Smooth muscle cell (in vitro differentiated cells): ENCODE measurements around the gene EFEMP2. TPM values are rescaled to one million over a fixed set of nuclear protein-coding genes. Genes with fewer than 3 reads are reported as not detected.

Experiments
- DNase-seq: peaks from one replicate; lab custom pipeline; 2025; ENCODE audit not compliant: unreplicated experiment; lab: John Stamatoyannopoulos, UW
- H2AFZ ChIP-seq: fragments of 200-600 bp; sonication (generic); 2 replicates; pipeline ENCODE4 v1.6.0; 2016; ENCODE audit warnings: antibody characterized with exemption, low read depth, mild to moderate bottlenecking
- H3F3A ChIP-seq: fragments of 200-600 bp; sonication (generic); 2 replicates; pipeline ENCODE4 v1.6.0; 2017; ENCODE audit warnings: antibody characterized with exemption, low read depth
- H3K27ac ChIP-seq: fragments of 200-600 bp; sonication (generic); 2 replicates; pipeline ENCODE4 v1.5.1; 2016; ENCODE audit warnings: low read depth, mild to moderate bottlenecking
- H3K27me3 ChIP-seq: fragments of 200-600 bp; sonication (generic); 2 replicates; pipeline ENCODE4 v1.6.1; 2016; ENCODE audit warnings: low read depth, mild to moderate bottlenecking
- H3K36me3 ChIP-seq: fragments of 200-600 bp; sonication (generic); 2 replicates; pipeline ENCODE4 v1.5.1; 2016; ENCODE audit warnings: low read depth
- H3K4me1 ChIP-seq: fragments of 200-600 bp; sonication (generic); 2 replicates; pipeline ENCODE4 v1.5.1; 2016; ENCODE audit warnings: low read depth
- H3K4me2 ChIP-seq: fragments of 200-600 bp; sonication (generic); 2 replicates; pipeline ENCODE4 v1.6.0; 2016; ENCODE audit warnings: mild to moderate bottlenecking
- H3K4me3 ChIP-seq: fragments of 200-600 bp; sonication (generic); 2 replicates; pipeline ENCODE4 v1.5.1; 2016; ENCODE audit warnings: mild to moderate bottlenecking
- H3K79me2 ChIP-seq: fragments of 200-600 bp; sonication (generic); 2 replicates; pipeline ENCODE4 v1.6.0; 2016; ENCODE audit warnings: low read depth, mild to moderate bottlenecking
- H3K9ac ChIP-seq: fragments of 200-600 bp; sonication (generic); 2 replicates; pipeline ENCODE4 v1.6.0; 2016; ENCODE audit warnings: low read depth
- H3K9me3 ChIP-seq: fragments of 200-600 bp; sonication (generic); replicated peaks from 2 replicates; pipeline ENCODE4 v1.5.1; 2016; ENCODE audit warnings: low read depth
- H4K20me1 ChIP-seq: fragments of 200-600 bp; sonication (generic); 2 replicates; pipeline ENCODE4 v1.6.0; 2016; ENCODE audit warnings: low read depth
- WGBS: methylation state at CpG from one replicate; pipeline ENCODE4 v1.1.7; 2016; ENCODE audit warnings: low lambda C conversion rate; 5-methylcytosine and 5-hydroxymethylcytosine counted together
- polyA plus RNA-seq: library from polyadenylated mRNA; unstranded; fragments of >200 nt; fragmentation: Nextera tagmentation; extraction: Ambion mirVana; gene quantifications from 2 replicates; pipeline ENCODE4 v1.2.1, GENCODE V29; 2016
- total RNA-seq: library from RNA; depleted of rRNA; stranded (reverse); fragments of >200 nt; gene quantifications from 2 replicates; pipeline ENCODE4 v1.2.3, GENCODE V29; 2014
- TF ChIP-seq, protein P1 (sequence below): fragments of 200-600 bp; sonication (generic); IDR thresholded peaks from 2 replicates; pipeline ENCODE4 v1.5.1; 2017; ENCODE audit warnings: borderline replicate concordance, mild to moderate bottlenecking, antibody characterized with exemption; ENCODE audit not compliant: insufficient read depth, poor library complexity, severe bottlenecking

The EFEMP2 gene
- total and polyA plus RNA-seq, 2 experiments from 2014 or later = 99.7 to 362 TPM

DNA sequence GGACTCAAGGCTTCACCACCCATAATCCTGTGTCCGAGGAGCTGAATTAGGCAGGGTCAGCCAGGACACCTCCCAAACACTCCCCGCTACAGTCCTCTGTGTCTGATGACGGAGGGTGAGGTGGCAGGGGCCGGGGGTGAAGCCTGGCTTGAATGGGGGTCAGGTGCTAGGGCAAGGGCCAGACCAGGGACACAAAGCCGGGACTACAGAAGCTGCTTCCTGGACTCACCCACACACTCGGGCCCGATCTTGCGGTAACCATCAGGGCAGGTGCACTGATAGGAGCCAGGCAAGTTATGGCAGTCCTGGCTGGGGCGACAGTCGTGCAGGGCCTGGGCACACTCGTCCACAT is 2.3 kb downstream of the EFEMP2 start:
- no peak overlapping the region for H3K9ac ChIP-seq
- H3K4me3 ChIP-seq = no peak overlapping the region
- H4K20me1 ChIP-seq = peaks cover 29% of the 10 kb centered on the region
- no peak overlapping the region for H2AFZ ChIP-seq
- H3K27me3 ChIP-seq = no peaks in the 10 kb centered on the region
- WGBS = 94% methylated on average over 11 of the region's 11 CpGs
- H3K9me3 ChIP-seq = no peaks in the 10 kb centered on the region
- H3K36me3 ChIP-seq = no peaks in the 10 kb centered on the region
- no peaks in the 10 kb centered on the region for H3K79me2 ChIP-seq
- H3F3A ChIP-seq = peaks cover 34% of the 10 kb centered on the region
- no peak overlapping the region for H3K4me2 ChIP-seq
- H3K4me1 ChIP-seq = no peaks in the 10 kb centered on the region
- DNase-seq = no peak
- TF ChIP-seq, protein P1, sequence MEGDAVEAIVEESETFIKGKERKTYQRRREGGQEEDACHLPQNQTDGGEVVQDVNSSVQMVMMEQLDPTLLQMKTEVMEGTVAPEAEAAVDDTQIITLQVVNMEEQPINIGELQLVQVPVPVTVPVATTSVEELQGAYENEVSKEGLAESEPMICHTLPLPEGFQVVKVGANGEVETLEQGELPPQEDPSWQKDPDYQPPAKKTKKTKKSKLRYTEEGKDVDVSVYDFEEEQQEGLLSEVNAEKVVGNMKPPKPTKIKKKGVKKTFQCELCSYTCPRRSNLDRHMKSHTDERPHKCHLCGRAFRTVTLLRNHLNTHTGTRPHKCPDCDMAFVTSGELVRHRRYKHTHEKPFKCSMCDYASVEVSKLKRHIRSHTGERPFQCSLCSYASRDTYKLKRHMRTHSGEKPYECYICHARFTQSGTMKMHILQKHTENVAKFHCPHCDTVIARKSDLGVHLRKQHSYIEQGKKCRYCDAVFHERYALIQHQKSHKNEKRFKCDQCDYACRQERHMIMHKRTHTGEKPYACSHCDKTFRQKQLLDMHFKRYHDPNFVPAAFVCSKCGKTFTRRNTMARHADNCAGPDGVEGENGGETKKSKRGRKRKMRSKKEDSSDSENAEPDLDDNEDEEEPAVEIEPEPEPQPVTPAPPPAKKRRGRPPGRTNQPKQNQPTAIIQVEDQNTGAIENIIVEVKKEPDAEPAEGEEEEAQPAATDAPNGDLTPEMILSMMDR = no peak
- no peak overlapping the region for H3K27ac ChIP-seq

DNA sequence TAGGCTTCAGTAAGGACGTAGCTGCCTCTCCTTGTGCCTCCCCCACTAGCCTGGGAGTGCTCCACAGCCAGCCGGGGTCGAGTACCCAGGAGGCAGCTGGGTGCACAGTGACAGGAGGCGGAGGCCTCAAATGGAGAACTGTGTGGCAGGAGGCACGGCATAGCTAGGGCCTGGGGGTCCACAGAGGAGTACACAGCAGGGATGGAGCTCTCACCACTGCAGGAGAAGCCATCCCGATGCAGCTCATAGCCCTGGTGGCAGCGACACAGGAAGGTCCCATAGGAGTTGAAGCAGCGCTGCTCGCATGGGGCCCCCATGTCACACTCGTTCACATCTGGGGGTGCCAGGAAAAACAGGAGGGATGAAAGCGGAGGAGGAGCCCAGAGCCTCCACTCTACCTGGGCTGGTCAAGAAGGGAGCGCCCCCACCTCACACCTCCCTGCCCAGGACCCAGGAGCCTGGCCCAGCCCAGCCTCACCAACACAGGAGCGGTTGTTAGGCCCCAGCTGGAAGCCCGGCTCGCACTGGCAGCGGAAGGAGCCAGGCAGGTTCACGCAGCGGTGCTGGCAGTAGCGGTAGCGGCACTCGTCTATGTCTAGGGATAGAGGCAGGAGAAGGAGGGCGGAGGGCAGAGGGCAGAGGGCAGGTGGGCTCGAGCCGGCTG is 2.8 kb downstream of the EFEMP2 start:
- Histone ChIP-seq H3K4me2 (no peak overlapping the region), H4K20me1 (peaks cover 33% of the 10 kb centered on the region), H3K27me3 (no peaks in the 10 kb centered on the region), H3K36me3 (no peaks in the 10 kb centered on the region), H3K4me3 (no peak overlapping the region), H3K27ac (no peak overlapping the region), H2AFZ (no peak overlapping the region), H3K4me1 (no peaks in the 10 kb centered on the region), H3K9ac (no peak overlapping the region), H3F3A (peaks cover 39% of the 10 kb centered on the region), H3K79me2 (no peaks in the 10 kb centered on the region), H3K9me3 (no peaks in the 10 kb centered on the region)
- 97% methylated on average over 24 of the region's 24 CpGs for WGBS
- TF ChIP-seq, protein P1 = no peak
- no peak for DNase-seq

DNA sequence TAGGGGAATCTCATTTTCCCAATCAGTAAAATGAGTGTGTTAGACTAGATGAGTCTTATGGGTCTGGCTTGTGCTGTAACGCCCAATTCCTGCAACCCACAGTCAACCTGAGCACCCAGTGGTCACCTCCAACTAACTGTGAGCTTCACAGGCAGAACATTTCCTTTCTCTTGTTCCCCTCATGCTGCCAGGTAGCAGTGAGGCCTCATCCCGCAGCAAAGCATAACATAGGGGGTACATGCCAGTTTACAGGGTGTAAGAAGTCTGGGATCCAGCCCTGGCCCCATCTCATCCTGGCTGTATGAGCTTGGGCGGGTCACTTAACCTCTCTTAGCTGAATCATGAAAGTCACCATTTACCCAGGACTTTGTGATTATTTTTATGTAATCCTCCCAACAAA is 3.7 kb downstream of the EFEMP2 start:
- Histone ChIP-seq H3K27ac (no peak overlapping the region), H3K79me2 (peaks cover 2% of the 10 kb centered on the region), H2AFZ (no peak overlapping the region), H3K4me2 (no peak overlapping the region), H3K9me3 (no peaks in the 10 kb centered on the region), H3K36me3 (no peaks in the 10 kb centered on the region), H3K4me1 (no peaks in the 10 kb centered on the region), H3K4me3 (no peak overlapping the region), H3K9ac (no peak overlapping the region), H3F3A (peaks cover 43% of the 10 kb centered on the region), H4K20me1 (peaks cover 38% of the 10 kb centered on the region), H3K27me3 (no peaks in the 10 kb centered on the region)
- 92% methylated on average over 3 of the region's 3 CpGs for WGBS
- no peak for DNase-seq
- TF ChIP-seq, protein P1 = no peak

DNA sequence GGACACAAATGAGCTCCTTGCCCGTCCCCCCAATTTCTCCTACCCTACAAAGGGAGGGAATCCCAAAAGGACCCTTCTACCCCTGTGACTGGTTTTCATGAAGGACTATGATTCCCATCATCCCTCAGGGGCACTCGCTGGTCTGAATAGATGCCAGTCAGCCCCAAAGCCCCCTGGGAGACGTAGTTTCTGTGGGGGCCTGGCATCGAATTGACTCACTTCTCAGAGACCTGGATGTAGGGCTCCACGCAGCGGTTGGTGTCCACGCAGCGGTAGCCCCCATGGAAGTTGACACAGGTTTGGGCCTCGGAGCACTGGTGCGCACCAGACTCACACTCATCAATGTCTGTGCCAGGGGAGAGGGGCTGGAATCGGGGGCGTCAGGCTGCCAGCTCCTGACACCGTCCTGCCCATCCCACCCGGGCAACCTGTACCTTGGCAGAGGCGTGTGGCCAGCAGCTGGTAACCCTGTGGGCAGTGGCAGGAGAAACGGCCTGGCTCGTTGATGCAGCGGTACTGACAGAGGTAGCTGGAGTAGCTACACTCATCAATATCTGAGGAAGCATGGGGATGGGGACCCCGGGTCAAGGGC is 4.4 kb downstream of the EFEMP2 start:
- Histone ChIP-seq H3K36me3 (no peaks in the 10 kb centered on the region), H3F3A (peaks cover 43% of the 10 kb centered on the region), H3K79me2 (peaks cover 3% of the 10 kb centered on the region), H2AFZ (no peak overlapping the region), H3K9me3 (no peaks in the 10 kb centered on the region), H3K9ac (no peak overlapping the region), H3K4me2 (no peak overlapping the region), H3K27ac (peak overlapping the region; percentile 8), H3K4me1 (no peaks in the 10 kb centered on the region), H3K4me3 (no peak overlapping the region), H3K27me3 (no peaks in the 10 kb centered on the region), H4K20me1 (peaks cover 45% of the 10 kb centered on the region)
- TF ChIP-seq, protein P1 = no peak
- 86% methylated on average over 19 of the region's 19 CpGs for WGBS
- no peak for DNase-seq
